Caco-2 (cell line): ENCODE measurements around the gene PHLDA2. TPM values are rescaled to one million over a fixed set of nuclear protein-coding genes. Genes with fewer than 3 reads are reported as not detected.

Experiments used
- BruUV-seq: library from RNA; stranded (reverse); fragments of 400-500 nt; replicated peaks from 2 replicates; lab custom pipeline; 2021; lab: Mats Ljungman, UMichigan
- CTCF ChIA-PET: fragments of 300-600 bp; sonication (Branson Sonifier 250); formaldehyde crosslinking; loops from one replicate; lab custom pipeline; 2022; ENCODE audit warnings: antibody characterized with exemption; lab: Charles Lee
- POLR2A ChIA-PET: fragments of 300-600 bp; sonication (Branson Sonifier 250); formaldehyde crosslinking; loops from one replicate; lab custom pipeline; 2022; ENCODE audit warnings: antibody characterized with exemption; lab: Charles Lee
- DNase-seq, 2 experiments: peaks; one replicate each; pipeline versions ENCODE4 v3.0.0 to v3.0.0-alpha.2; 2020 to 2022
- H3K27me3 ChIP-seq: replicated peaks from 2 replicates; pipeline ENCODE4 v1.6.0; 2011; ENCODE audit warnings: low read length; ENCODE audit not compliant: control insufficient read depth, insufficient read depth
- H3K36me3 ChIP-seq: 2 replicates; pipeline ENCODE4 v1.5.1; 2011; ENCODE audit warnings: low read length; ENCODE audit not compliant: control insufficient read depth, insufficient read depth
- H3K4me1 ChIP-seq: fragments of 250-450 bp; sonication (Bioruptor Pico); 2 replicates; pipeline ENCODE4 v1.5.1; 2020; ENCODE audit warnings: mild to moderate bottlenecking
- H3K4me3 ChIP-seq: 2 replicates; pipeline ENCODE4 v1.5.1; 2011; ENCODE audit warnings: low read depth, mild to moderate bottlenecking, control low read depth, low read length
- H3K9me3 ChIP-seq: fragments of 250-450 bp; sonication (Bioruptor Pico); 2 replicates; pipeline ENCODE4 v1.5.1; 2020; ENCODE audit warnings: mild to moderate bottlenecking, moderate library complexity
- H3K27ac Mint-ChIP-seq: one replicate; pipeline ENCODE4 v1.8.0; 2022; ENCODE audit warnings: mixed read lengths; ENCODE audit not compliant: unreplicated experiment
- H3K27me3 Mint-ChIP-seq: one replicate; pipeline ENCODE4 v1.8.0; 2022; ENCODE audit warnings: mixed read lengths; ENCODE audit not compliant: insufficient read depth, unreplicated experiment
- H3K36me3 Mint-ChIP-seq: one replicate; pipeline ENCODE4 v1.8.0; 2022; ENCODE audit warnings: mild to moderate bottlenecking, mixed read lengths; ENCODE audit not compliant: insufficient read depth, unreplicated experiment
- H3K4me1 Mint-ChIP-seq: one replicate; pipeline ENCODE4 v1.8.0; 2022; ENCODE audit warnings: low read depth, mixed read lengths; ENCODE audit not compliant: unreplicated experiment
- H3K4me3 Mint-ChIP-seq: one replicate; pipeline ENCODE4 v1.8.0; 2022; ENCODE audit warnings: mild to moderate bottlenecking, moderate library complexity, mixed read lengths; ENCODE audit not compliant: unreplicated experiment
- H3K9me3 Mint-ChIP-seq: one replicate; pipeline ENCODE4 v1.8.0; 2022; ENCODE audit warnings: mixed read lengths; ENCODE audit not compliant: unreplicated experiment
- intact Hi-C: fragments of 100-400 bp; cut with micrococcal nuclease; formaldehyde crosslinking; loops from one replicate; pipeline ENCODE4 v1.10.0; 2022; ENCODE audit not compliant: unreplicated experiment
- total RNA-seq: library from RNA; stranded (reverse); gene quantifications from 2 replicates; pipeline ENCODE4 v1.2.3, GENCODE V29; 2022
- TF ChIP-seq, protein P1 (sequence below), 2 experiments: fragments of 200-600 bp in 1 of 2; IDR thresholded peaks; 1 replicate in 1 of 2; 2 replicates in 1 of 2; pipeline versions ENCODE4 v1.5.1 to v1.8.0; 2011 to 2022; ENCODE audit warnings: antibody characterized with exemption in 1 of 2, control low read depth in 1 of 2, inconsistent platforms in 1 of 2, low read depth in 1 of 2, low read length in 1 of 2, mild to moderate bottlenecking in 1 of 2, moderate library complexity in 1 of 2; ENCODE audit not compliant: insufficient read depth in 1 of 2, severe bottlenecking in 1 of 2, unreplicated experiment in 1 of 2

Gene PHLDA2
- total RNA-seq, 1 experiment from 2014 or later, result 19.1 TPM

DNA sequence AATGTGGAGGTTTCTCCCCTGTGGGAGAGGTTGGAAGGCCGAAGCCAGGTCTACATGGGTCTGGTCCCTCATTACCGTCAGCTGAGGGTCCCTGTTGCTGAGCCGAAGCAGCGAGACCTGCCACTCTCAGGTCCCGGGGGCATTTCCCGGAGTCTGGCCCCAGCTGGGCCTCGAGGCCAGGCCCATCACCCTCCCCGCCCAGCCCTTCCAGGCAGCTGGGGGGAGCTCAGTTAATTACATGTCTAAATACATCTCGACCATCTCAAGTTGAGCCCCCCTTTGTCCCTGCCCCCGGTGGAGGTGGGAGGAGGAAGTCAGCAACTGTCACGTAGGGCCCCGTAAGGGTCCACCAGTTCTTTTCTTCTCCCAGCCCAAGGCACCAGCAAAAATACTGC is 47.2 kb downstream of the PHLDA2 start:
- TF ChIP-seq, protein P1, sequence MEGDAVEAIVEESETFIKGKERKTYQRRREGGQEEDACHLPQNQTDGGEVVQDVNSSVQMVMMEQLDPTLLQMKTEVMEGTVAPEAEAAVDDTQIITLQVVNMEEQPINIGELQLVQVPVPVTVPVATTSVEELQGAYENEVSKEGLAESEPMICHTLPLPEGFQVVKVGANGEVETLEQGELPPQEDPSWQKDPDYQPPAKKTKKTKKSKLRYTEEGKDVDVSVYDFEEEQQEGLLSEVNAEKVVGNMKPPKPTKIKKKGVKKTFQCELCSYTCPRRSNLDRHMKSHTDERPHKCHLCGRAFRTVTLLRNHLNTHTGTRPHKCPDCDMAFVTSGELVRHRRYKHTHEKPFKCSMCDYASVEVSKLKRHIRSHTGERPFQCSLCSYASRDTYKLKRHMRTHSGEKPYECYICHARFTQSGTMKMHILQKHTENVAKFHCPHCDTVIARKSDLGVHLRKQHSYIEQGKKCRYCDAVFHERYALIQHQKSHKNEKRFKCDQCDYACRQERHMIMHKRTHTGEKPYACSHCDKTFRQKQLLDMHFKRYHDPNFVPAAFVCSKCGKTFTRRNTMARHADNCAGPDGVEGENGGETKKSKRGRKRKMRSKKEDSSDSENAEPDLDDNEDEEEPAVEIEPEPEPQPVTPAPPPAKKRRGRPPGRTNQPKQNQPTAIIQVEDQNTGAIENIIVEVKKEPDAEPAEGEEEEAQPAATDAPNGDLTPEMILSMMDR (IDR thresholded peaks at IDR 0.05; ENCODE audit: insufficient read depth in 1 of 2, low read depth in 1 of 2, low read length in 1 of 2, severe bottlenecking in 1 of 2, unreplicated experiment in 1 of 2), result no peak
- peaks cover 8% of the 10 kb centered on the region for H3K27me3 Mint-ChIP-seq
- no peak for DNase-seq
- H3K27ac Mint-ChIP-seq, result no peak overlapping the region
- peaks cover 14% of the 10 kb centered on the region for H3K4me1 ChIP-seq
- H3K4me3 ChIP-seq, result no peak overlapping the region
- H3K9me3 ChIP-seq, result no peaks in the 10 kb centered on the region
- peaks cover 6% of the 10 kb centered on the region for H3K36me3 Mint-ChIP-seq
- intact Hi-C loops, result no loop called here
- no peaks in the 10 kb centered on the region for H3K9me3 Mint-ChIP-seq
- BruUV-seq, result no TSS peak
- H3K36me3 ChIP-seq, result no peaks in the 10 kb centered on the region
- no peaks in the 10 kb centered on the region for H3K27me3 ChIP-seq
- H3K4me3 Mint-ChIP-seq, result no peak overlapping the region
- no peaks in the 10 kb centered on the region for H3K4me1 Mint-ChIP-seq
- ChIA-PET CTCF (no interaction called here), POLR2A (interaction anchor here (0.5 kb wide), 1 partner anchor 505 kb away, joined by 5 read pairs; no protein-coding TSS in a partner anchor)

GRCh38 chr11:2881076-2881980 is 47.9 kb downstream of the PHLDA2 start:
- Histone ChIP-seq H3K4me1 (peaks cover 8% of the 10 kb centered on the region), H3K27me3 (no peaks in the 10 kb centered on the region), H3K4me3 (no peak overlapping the region), H3K9me3 (no peaks in the 10 kb centered on the region), H3K36me3 (no peaks in the 10 kb centered on the region)
- Mint-ChIP-seq H3K4me3 (no peak overlapping the region), H3K36me3 (peaks cover 6% of the 10 kb centered on the region), H3K27me3 (peaks cover 8% of the 10 kb centered on the region), H3K4me1 (no peaks in the 10 kb centered on the region), H3K27ac (no peak overlapping the region), H3K9me3 (no peaks in the 10 kb centered on the region)
- no TSS peak for BruUV-seq
- intact Hi-C loops, result no loop called here
- POLR2A ChIA-PET, result interaction anchor here (0.5 kb wide), 1 partner anchor 505 kb away, joined by 5 read pairs; no protein-coding TSS in a partner anchor
- CTCF ChIA-PET, result no interaction called here
- DNase-seq, result no peak
- TF ChIP-seq, protein P1 (IDR thresholded peaks at IDR 0.05; ENCODE audit: insufficient read depth in 1 of 2, low read depth in 1 of 2, low read length in 1 of 2, severe bottlenecking in 1 of 2, unreplicated experiment in 1 of 2), result no peak

- Mint-ChIP-seq H3K27me3 (peaks cover 8% of the 10 kb centered on the region), H3K4me1 (no peaks in the 10 kb centered on the region), H3K4me3 (no peak overlapping the region), H3K36me3 (peaks cover 6% of the 10 kb centered on the region), H3K27ac (no peak overlapping the region), H3K9me3 (no peaks in the 10 kb centered on the region)
- no peak for DNase-seq
- Histone ChIP-seq H3K4me3 (no peak overlapping the region), H3K27me3 (no peaks in the 10 kb centered on the region), H3K9me3 (no peaks in the 10 kb centered on the region), H3K36me3 (no peaks in the 10 kb centered on the region), H3K4me1 (peaks cover 5% of the 10 kb centered on the region; the same call in 1 of the 2 replicates)
- TF ChIP-seq, protein P1 (IDR thresholded peaks at IDR 0.05; ENCODE audit: insufficient read depth in 1 of 2, low read depth in 1 of 2, low read length in 1 of 2, severe bottlenecking in 1 of 2, unreplicated experiment in 1 of 2), result no peak
- intact Hi-C loops, result no loop called here
- ChIA-PET CTCF (no interaction called here), POLR2A (no interaction called here)
- no TSS peak for BruUV-seq
Measured at GRCh38 chr11:2880646-2881045, 48.6 kb downstream of the PHLDA2 start.
